SK-N-SH treated with all-trans-retinoic acid at 6 μM for 48 hours (cell line): ENCODE results near the gene RAP2A.

Experiments
- ATAC-seq: fragments of 200-7000 bp; cut with Tn5 transposase; 3 replicates; pipeline ENCODE4 v1.9.1; 2020; ENCODE audit warnings: mild to moderate bottlenecking, moderate library complexity
- ARNTL ChIP-seq: fragments of 450-650 bp; formaldehyde crosslinking; IDR thresholded peaks from 2 replicates; pipeline ENCODE4 v1.5.0; 2020; ENCODE audit warnings: low read depth, mild to moderate bottlenecking, moderate library complexity, borderline replicate concordance
- BACH2 ChIP-seq: fragments of 250-450 bp; sonication (Bioruptor Pico); IDR thresholded peaks from 2 replicates; pipeline ENCODE4 v1.9.0; 2021; ENCODE audit warnings: mild to moderate bottlenecking, borderline replicate concordance
- CSDC2 ChIP-seq: fragments of 250-450 bp; sonication (Bioruptor Pico); IDR thresholded peaks from 2 replicates; pipeline ENCODE4 v1.5.0; 2020; ENCODE audit warnings: mild to moderate bottlenecking, moderate library complexity
- ESRRG ChIP-seq: fragments of 250-450 bp; sonication (Bioruptor Pico); IDR thresholded peaks from 2 replicates; pipeline ENCODE4 v1.6.1; 2021; ENCODE audit warnings: mild to moderate bottlenecking
- GLIS3 ChIP-seq: fragments of 250-450 bp; sonication (Bioruptor Pico); IDR thresholded peaks from 2 replicates; pipeline ENCODE4 v1.5.0; 2020; ENCODE audit warnings: mild to moderate bottlenecking, moderate library complexity
- ISL1 ChIP-seq: fragments of 250-450 bp; sonication (Bioruptor Pico); IDR thresholded peaks from 2 replicates; pipeline ENCODE4 v2.1.2; 2022; ENCODE audit warnings: mild to moderate bottlenecking, moderate library complexity
- OSR1 ChIP-seq: fragments of 250-450 bp; sonication (Bioruptor Pico); IDR thresholded peaks from 2 replicates; pipeline ENCODE4 v1.8.0; 2022; ENCODE audit warnings: moderate library complexity, mild to moderate bottlenecking, inconsistent platforms
- PATZ1 ChIP-seq: fragments of 250-450 bp; sonication (Bioruptor Pico); IDR thresholded peaks from 2 replicates; pipeline ENCODE4 v1.8.0; 2020; ENCODE audit warnings: mild to moderate bottlenecking, moderate library complexity, borderline replicate concordance
- POU6F1 ChIP-seq: fragments of 250-450 bp; sonication (Bioruptor Pico); IDR thresholded peaks from 2 replicates; pipeline ENCODE4 v1.8.0; 2021; ENCODE audit warnings: low read depth, mild to moderate bottlenecking, moderate library complexity, borderline replicate concordance
- PPARA ChIP-seq: fragments of 250-450 bp; sonication (Bioruptor Pico); IDR thresholded peaks from 2 replicates; pipeline ENCODE4 v1.5.0; 2020; ENCODE audit warnings: mild to moderate bottlenecking, borderline replicate concordance
- RARB ChIP-seq: fragments of 250-450 bp; sonication (Bioruptor Pico); IDR thresholded peaks from 2 replicates; pipeline ENCODE4 v1.8.0; 2021; ENCODE audit warnings: mild to moderate bottlenecking, moderate library complexity
- SNAI2 ChIP-seq: fragments of 250-450 bp; sonication (Bioruptor Pico); IDR thresholded peaks from 2 replicates; pipeline ENCODE4 v1.5.0; 2020; ENCODE audit warnings: mild to moderate bottlenecking, moderate library complexity
- ZC3H10 ChIP-seq: fragments of 250-450 bp; sonication (Bioruptor Pico); IDR thresholded peaks from 2 replicates; pipeline ENCODE4 v1.5.1; 2021; ENCODE audit warnings: mild to moderate bottlenecking, moderate library complexity
- ZFP3 ChIP-seq: fragments of 250-450 bp; sonication (Bioruptor Pico); IDR thresholded peaks from 2 replicates; pipeline ENCODE4 v1.5.0; 2020; ENCODE audit warnings: mild to moderate bottlenecking, moderate library complexity
- ZFP30 ChIP-seq: fragments of 450-650 bp; formaldehyde crosslinking; IDR thresholded peaks from 2 replicates; pipeline ENCODE4 v1.5.0; 2022; ENCODE audit warnings: mild to moderate bottlenecking, moderate library complexity
- ZNF565 ChIP-seq: fragments of 450-650 bp; formaldehyde crosslinking; conservative IDR thresholded peaks from 2 replicates; pipeline ENCODE4 v1.5.0; 2020; ENCODE audit warnings: low read depth, mild to moderate bottlenecking, moderate library complexity
- ZNF70 ChIP-seq: fragments of 450-650 bp; formaldehyde crosslinking; IDR thresholded peaks from 2 replicates; pipeline ENCODE4 v1.5.0; 2020; ENCODE audit warnings: mild to moderate bottlenecking, moderate library complexity
- ZNF8 ChIP-seq: fragments of 450-650 bp; formaldehyde crosslinking; IDR thresholded peaks from 2 replicates; pipeline ENCODE4 v1.5.0; 2020; ENCODE audit warnings: mild to moderate bottlenecking, moderate library complexity
- TF ChIP-seq, protein P1 (sequence below): fragments of 250-450 bp; sonication (Bioruptor Pico); IDR thresholded peaks from 2 replicates; pipeline ENCODE4 v1.5.1; 2021; ENCODE audit warnings: mild to moderate bottlenecking, moderate library complexity
- TF ChIP-seq, protein P2 (sequence below): fragments of 250-450 bp; sonication (Bioruptor Pico); IDR thresholded peaks from 2 replicates; pipeline ENCODE4 v1.5.0; 2020; ENCODE audit warnings: mild to moderate bottlenecking, moderate library complexity

Gene RAP2A

DNA sequence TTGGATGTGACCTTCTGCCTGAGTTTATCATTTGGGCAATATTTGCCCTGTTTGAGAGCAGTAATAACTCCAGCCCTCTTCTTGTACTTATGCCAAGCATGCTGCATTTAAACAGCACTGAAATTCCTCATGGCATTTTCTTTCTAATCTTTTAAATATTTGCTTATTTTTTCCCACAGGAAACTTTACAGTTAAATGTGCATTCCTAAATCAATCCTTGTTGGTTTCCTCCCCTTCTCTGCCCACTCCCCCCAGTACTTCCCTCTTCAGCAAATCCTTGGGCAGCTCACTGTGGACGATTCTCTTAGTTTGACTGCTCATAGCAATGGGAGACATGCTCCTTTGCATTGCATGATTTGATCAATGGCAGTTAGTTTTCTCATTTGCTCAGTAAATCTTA, 68.7 kb downstream of the RAP2A start:
- ATAC-seq = no peak
- TF ChIP-seq, protein P1, sequence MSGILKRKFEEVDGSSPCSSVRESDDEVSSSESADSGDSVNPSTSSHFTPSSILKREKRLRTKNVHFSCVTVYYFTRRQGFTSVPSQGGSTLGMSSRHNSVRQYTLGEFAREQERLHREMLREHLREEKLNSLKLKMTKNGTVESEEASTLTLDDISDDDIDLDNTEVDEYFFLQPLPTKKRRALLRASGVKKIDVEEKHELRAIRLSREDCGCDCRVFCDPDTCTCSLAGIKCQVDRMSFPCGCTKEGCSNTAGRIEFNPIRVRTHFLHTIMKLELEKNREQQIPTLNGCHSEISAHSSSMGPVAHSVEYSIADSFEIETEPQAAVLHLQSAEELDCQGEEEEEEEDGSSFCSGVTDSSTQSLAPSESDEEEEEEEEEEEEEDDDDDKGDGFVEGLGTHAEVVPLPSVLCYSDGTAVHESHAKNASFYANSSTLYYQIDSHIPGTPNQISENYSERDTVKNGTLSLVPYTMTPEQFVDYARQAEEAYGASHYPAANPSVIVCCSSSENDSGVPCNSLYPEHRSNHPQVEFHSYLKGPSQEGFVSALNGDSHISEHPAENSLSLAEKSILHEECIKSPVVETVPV (CRISPR knock-in tag) = no peak
- TF ChIP-seq ZNF565 = no peak
- TF ChIP-seq ZC3H10 (CRISPR knock-in tag) = no peak
- no peak for TF ChIP-seq BACH2 (CRISPR knock-in tag)
- no peak for TF ChIP-seq OSR1
- TF ChIP-seq ZNF70 (CRISPR knock-in tag) = no peak

DNA sequence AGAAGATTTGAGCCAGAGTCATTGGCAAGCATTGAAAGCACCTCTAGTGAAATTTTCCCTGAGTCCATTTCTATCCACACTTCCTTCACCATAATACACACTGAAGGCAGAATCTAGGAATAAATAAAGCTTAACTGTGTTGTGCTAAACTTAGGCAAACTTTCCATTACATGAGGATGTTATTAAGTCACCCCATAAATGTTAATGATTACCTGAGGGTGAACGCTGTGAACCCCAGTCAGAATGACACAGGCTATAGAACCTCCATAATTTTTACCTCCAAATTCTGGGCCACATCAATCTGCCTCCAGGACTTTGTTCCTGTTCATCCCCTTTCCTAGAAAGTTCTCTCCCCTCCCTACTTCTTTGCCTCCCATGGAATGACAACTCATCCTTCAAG, 71.0 kb downstream of the RAP2A start:
- ATAC-seq = no peak
- TF ChIP-seq RARB (CRISPR knock-in tag) (no peak), ARNTL (CRISPR knock-in tag) (no peak), ZFP30 (CRISPR knock-in tag) (no peak), ISL1 (CRISPR knock-in tag) (no peak), ZFP3 (CRISPR knock-in tag) (no peak), ZC3H10 (CRISPR knock-in tag) (no peak), SNAI2 (CRISPR knock-in tag) (no peak), ZNF565 (no peak), CSDC2 (CRISPR knock-in tag) (no peak), BACH2 (CRISPR knock-in tag) (no peak), PATZ1 (no peak)
- TF ChIP-seq, protein P2, sequence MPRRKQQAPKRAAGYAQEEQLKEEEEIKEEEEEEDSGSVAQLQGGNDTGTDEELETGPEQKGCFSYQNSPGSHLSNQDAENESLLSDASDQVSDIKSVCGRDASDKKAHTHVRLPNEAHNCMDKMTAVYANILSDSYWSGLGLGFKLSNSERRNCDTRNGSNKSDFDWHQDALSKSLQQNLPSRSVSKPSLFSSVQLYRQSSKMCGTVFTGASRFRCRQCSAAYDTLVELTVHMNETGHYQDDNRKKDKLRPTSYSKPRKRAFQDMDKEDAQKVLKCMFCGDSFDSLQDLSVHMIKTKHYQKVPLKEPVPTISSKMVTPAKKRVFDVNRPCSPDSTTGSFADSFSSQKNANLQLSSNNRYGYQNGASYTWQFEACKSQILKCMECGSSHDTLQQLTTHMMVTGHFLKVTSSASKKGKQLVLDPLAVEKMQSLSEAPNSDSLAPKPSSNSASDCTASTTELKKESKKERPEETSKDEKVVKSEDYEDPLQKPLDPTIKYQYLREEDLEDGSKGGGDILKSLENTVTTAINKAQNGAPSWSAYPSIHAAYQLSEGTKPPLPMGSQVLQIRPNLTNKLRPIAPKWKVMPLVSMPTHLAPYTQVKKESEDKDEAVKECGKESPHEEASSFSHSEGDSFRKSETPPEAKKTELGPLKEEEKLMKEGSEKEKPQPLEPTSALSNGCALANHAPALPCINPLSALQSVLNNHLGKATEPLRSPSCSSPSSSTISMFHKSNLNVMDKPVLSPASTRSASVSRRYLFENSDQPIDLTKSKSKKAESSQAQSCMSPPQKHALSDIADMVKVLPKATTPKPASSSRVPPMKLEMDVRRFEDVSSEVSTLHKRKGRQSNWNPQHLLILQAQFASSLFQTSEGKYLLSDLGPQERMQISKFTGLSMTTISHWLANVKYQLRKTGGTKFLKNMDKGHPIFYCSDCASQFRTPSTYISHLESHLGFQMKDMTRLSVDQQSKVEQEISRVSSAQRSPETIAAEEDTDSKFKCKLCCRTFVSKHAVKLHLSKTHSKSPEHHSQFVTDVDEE = no peak

GRCh38 chr13:97506511-97506910, 72.5 kb downstream of the RAP2A start:
- TF ChIP-seq GLIS3 (CRISPR knock-in tag) = no peak
- no peak for TF ChIP-seq ZFP30 (CRISPR knock-in tag)
- no peak for TF ChIP-seq ZNF565
- ATAC-seq = no peak

DNA sequence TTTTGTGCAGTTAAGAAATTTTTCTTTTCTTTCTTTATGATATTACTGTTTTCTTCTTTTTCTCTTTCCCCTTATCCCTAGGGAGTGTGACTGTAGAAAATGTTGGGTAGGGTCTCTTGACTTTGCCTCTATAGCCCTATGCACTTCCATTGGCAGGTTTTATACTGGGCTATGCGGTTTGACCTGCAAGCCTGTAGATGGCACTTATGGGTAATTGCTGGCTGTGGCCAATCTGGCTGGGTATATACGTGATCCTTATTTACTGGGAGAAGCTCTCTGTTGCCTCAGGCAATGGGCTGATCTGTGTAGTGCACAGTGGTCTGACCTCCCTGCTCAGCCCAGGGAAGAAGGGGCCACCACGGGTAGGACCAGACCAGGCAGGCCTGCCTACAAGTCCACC, 78.8 kb downstream of the RAP2A start:
- TF ChIP-seq ZC3H10 (CRISPR knock-in tag) = no peak
- no peak for TF ChIP-seq ZNF8 (CRISPR knock-in tag)
- TF ChIP-seq, protein P2 = no peak
- no peak for TF ChIP-seq ZNF70 (CRISPR knock-in tag)
- TF ChIP-seq SNAI2 (CRISPR knock-in tag) = no peak
- no peak for TF ChIP-seq ESRRG
- no peak for TF ChIP-seq RARB (CRISPR knock-in tag)
- no peak for TF ChIP-seq OSR1
- no peak for TF ChIP-seq PATZ1
- no peak for TF ChIP-seq POU6F1 (CRISPR knock-in tag)
- TF ChIP-seq ARNTL (CRISPR knock-in tag) = no peak
- TF ChIP-seq PPARA (CRISPR knock-in tag) = no peak
- TF ChIP-seq ZNF565 = no peak
- TF ChIP-seq ISL1 (CRISPR knock-in tag) = no peak
- TF ChIP-seq ZFP3 (CRISPR knock-in tag) = no peak
- TF ChIP-seq, protein P1 (CRISPR knock-in tag) = no peak
- no peak for TF ChIP-seq CSDC2 (CRISPR knock-in tag)
- TF ChIP-seq ZFP30 (CRISPR knock-in tag) = no peak
- TF ChIP-seq, all 23 proteins: peak for 0
- no peak for ATAC-seq
